ENCODE data around the gene ZSCAN29. TPM values are rescaled to one million over a fixed set of nuclear protein-coding genes. Genes with fewer than 3 reads are reported as not detected.

Gene ZSCAN29
- total and polyA plus RNA-seq, 2 donors (not counting 1 experiment from before 2014, with no cell fraction given): 16.1 to 51.5 TPM

- TF ChIP-seq EZH2 (IDR thresholded peaks at IDR 0.05; ENCODE audit: borderline replicate concordance, insufficient read depth, low read depth, low read length, poor library complexity, severe bottlenecking): no peak
- TF ChIP-seq, protein P1, sequence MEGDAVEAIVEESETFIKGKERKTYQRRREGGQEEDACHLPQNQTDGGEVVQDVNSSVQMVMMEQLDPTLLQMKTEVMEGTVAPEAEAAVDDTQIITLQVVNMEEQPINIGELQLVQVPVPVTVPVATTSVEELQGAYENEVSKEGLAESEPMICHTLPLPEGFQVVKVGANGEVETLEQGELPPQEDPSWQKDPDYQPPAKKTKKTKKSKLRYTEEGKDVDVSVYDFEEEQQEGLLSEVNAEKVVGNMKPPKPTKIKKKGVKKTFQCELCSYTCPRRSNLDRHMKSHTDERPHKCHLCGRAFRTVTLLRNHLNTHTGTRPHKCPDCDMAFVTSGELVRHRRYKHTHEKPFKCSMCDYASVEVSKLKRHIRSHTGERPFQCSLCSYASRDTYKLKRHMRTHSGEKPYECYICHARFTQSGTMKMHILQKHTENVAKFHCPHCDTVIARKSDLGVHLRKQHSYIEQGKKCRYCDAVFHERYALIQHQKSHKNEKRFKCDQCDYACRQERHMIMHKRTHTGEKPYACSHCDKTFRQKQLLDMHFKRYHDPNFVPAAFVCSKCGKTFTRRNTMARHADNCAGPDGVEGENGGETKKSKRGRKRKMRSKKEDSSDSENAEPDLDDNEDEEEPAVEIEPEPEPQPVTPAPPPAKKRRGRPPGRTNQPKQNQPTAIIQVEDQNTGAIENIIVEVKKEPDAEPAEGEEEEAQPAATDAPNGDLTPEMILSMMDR (IDR thresholded peaks at IDR 0.05): no peak
- Mint-ChIP-seq H3K9me3 (ENCODE audit: insufficient read depth) (no peaks in the 10 kb centered on the region), H3K4me1 (no peaks in the 10 kb centered on the region), H3K4me3 (no peak overlapping the region), H3K27ac (no peak overlapping the region), H3K27me3 (no peaks in the 10 kb centered on the region)
- Histone ChIP-seq H4K20me1 (ENCODE audit: control insufficient read depth, insufficient read depth, low read length, poor library complexity, severe bottlenecking) (no peaks in the 10 kb centered on the region), H3K4me3 (ENCODE audit: control extremely low read depth in 1 of 5, extremely low read depth in 1 of 5, insufficient read depth in 1 of 5, low read depth in 2 of 5, low read length in 4 of 5) (no peak overlapping the region), H3K4me1 (ENCODE audit: control insufficient read depth in 2 of 2, insufficient read depth in 2 of 2, low read length in 2 of 2) (no peaks in the 10 kb centered on the region), H3K27ac (ENCODE audit: low read length in 2 of 2) (no peak overlapping the region), H3K36me3 (replicated peaks in 1 of 2; ENCODE audit: control extremely low read depth in 1 of 2, control insufficient read depth in 1 of 2, extremely low read depth in 1 of 2, insufficient read depth in 2 of 2, low read length in 1 of 2) (peaks cover 0 to 89% of the 10 kb centered on the region in 2 experiments), H3K79me2 (ENCODE audit: control insufficient read depth, insufficient read depth, low read length) (no peaks in the 10 kb centered on the region), H3K9ac (ENCODE audit: low read length) (no peak overlapping the region), H3K9me3 (ENCODE audit: control extremely low read depth in 1 of 3, control insufficient read depth in 2 of 3, insufficient read depth in 1 of 3, low read length in 2 of 3) (no peaks in the 10 kb centered on the region), H2AFZ (ENCODE audit: insufficient read depth, low read depth, low read length, poor library complexity, severe bottlenecking) (no peak overlapping the region), H3K27me3 (replicated peaks in 1 of 4; ENCODE audit: control extremely low read depth in 1 of 4, control insufficient read depth in 3 of 4, insufficient read depth in 4 of 4, low read length in 3 of 4) (no peaks in the 10 kb centered on the region), H3K4me2 (replicated peaks; ENCODE audit: low read depth, low read length, poor library complexity, severe bottlenecking) (no peak overlapping the region)
- CTCF ChIA-PET: no interaction called here
- DNase-seq (no peak), ATAC-seq (ENCODE audit: low read depth) (no peak)
- intact Hi-C loops (cut with micrococcal nuclease): no loop called here
- POLR2A ChIA-PET: no interaction called here
- WGBS (ENCODE audit: insufficient coverage): 100% methylated on average over 4 of the region's 4 CpGs
These were observed 37.9 kb upstream of the ZSCAN29 start for GRCh38 chr15:43408789-43409188.

GRCh38 chr15:43406808-43407207 lies 36.0 kb upstream of the ZSCAN29 start:
- Histone ChIP-seq H3K9ac (ENCODE audit: low read length) (no peak overlapping the region), H3K4me2 (replicated peaks; ENCODE audit: low read depth, low read length, poor library complexity, severe bottlenecking) (no peak overlapping the region)

More at GRCh38 chr15:43406808-43407207, 36.0 kb upstream of the ZSCAN29 start:
- H3K4me1 Mint-ChIP-seq: no peaks in the 10 kb centered on the region
- Histone ChIP-seq H3K4me3 (ENCODE audit: control extremely low read depth in 1 of 5, extremely low read depth in 1 of 5, insufficient read depth in 1 of 5, low read depth in 2 of 5, low read length in 4 of 5) (no peak overlapping the region), H3K27me3 (replicated peaks in 1 of 4; ENCODE audit: control extremely low read depth in 1 of 4, control insufficient read depth in 3 of 4, insufficient read depth in 4 of 4, low read length in 3 of 4) (no peaks in the 10 kb centered on the region), H2AFZ (ENCODE audit: insufficient read depth, low read depth, low read length, poor library complexity, severe bottlenecking) (no peak overlapping the region), H4K20me1 (ENCODE audit: control insufficient read depth, insufficient read depth, low read length, poor library complexity, severe bottlenecking) (no peaks in the 10 kb centered on the region), H3K4me1 (ENCODE audit: control insufficient read depth in 2 of 2, insufficient read depth in 2 of 2, low read length in 2 of 2) (no peaks in the 10 kb centered on the region), H3K9me3 (ENCODE audit: control extremely low read depth in 1 of 3, control insufficient read depth in 2 of 3, insufficient read depth in 1 of 3, low read length in 2 of 3) (no peaks in the 10 kb centered on the region), H3K36me3 (replicated peaks in 1 of 2; ENCODE audit: control extremely low read depth in 1 of 2, control insufficient read depth in 1 of 2, extremely low read depth in 1 of 2, insufficient read depth in 2 of 2, low read length in 1 of 2) (peaks cover 0 to 81% of the 10 kb centered on the region in 2 experiments), H3K79me2 (ENCODE audit: control insufficient read depth, insufficient read depth, low read length) (no peaks in the 10 kb centered on the region), H3K27ac (ENCODE audit: low read length in 2 of 2) (no peak overlapping the region)
- POLR2A ChIA-PET: interaction anchor here (0.6 kb wide), 2 partner anchors 12 to 86 kb away, joined by 7 read pairs; partner anchors contain the start of gene TP53BP1
- H3K27ac Mint-ChIP-seq: no peak overlapping the region
- H3K27me3 Mint-ChIP-seq: no peaks in the 10 kb centered on the region
- no peaks in the 10 kb centered on the region for H3K9me3 Mint-ChIP-seq (ENCODE audit: insufficient read depth)
- intact Hi-C loops (cut with micrococcal nuclease): no loop called here
- TF ChIP-seq, protein P1 (IDR thresholded peaks at IDR 0.05): no peak
- no peak for TF ChIP-seq EZH2 (IDR thresholded peaks at IDR 0.05; ENCODE audit: borderline replicate concordance, insufficient read depth, low read depth, low read length, poor library complexity, severe bottlenecking)
- no peak overlapping the region for H3K4me3 Mint-ChIP-seq
- WGBS (ENCODE audit: insufficient coverage): 100% methylated on average over 1 of the region's 2 CpGs
- CTCF ChIA-PET: interaction anchor here (1.1 to 1.2 kb wide), 2 partner anchors 10 to 31 kb away, joined by 3 read pairs; no protein-coding TSS in a partner anchor
- ATAC-seq (ENCODE audit: low read depth) (no peak), DNase-seq (no peak)

Data from B cell (primary cell).